ENCODE results near the gene AJAP1.

The AJAP1 gene

DNA sequence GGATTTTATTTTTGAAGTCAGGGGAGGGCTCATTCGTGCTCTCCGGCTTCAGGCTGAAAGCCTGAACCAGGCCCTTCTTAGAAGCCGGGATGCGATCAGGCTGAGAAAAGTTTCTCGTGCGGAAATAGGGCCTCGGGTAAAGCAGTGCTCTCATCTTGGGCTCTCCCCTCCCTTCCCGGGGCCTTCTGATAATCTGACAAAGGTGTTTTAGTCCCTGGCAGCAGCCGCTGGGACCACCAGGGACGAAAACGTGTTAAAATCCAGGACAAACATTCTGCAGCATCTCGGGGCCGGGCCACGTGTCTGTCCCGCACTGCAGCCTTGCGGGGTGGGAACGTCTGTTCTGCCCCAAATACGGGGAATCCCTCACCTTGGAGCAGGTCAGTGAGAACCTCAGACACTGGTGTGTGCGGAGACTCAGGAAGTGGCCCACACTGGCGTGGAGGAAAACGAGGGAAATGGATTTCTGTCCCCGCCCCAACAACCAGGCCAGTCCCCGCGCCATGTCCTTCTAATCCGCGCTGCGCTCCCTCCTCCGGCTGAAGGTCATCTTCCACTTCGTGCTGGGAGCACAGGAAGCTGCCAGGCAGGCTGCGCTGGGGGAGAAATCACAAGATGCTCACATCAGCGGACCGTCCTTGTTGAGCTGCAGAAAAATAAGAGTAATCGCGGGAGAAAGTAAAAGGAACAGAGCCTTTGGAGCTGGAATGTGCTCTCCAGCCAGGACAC lies 16.6 kb upstream of the AJAP1 start:
- no peak for DNase-seq
- TF ChIP-seq GATA1 (IDR thresholded peaks at IDR 0.05; ENCODE audit: low read depth, low read length) (no peak), POLR2A (IDR thresholded peaks at IDR 0.05; ENCODE audit: low read length) (no peak)

DNA sequence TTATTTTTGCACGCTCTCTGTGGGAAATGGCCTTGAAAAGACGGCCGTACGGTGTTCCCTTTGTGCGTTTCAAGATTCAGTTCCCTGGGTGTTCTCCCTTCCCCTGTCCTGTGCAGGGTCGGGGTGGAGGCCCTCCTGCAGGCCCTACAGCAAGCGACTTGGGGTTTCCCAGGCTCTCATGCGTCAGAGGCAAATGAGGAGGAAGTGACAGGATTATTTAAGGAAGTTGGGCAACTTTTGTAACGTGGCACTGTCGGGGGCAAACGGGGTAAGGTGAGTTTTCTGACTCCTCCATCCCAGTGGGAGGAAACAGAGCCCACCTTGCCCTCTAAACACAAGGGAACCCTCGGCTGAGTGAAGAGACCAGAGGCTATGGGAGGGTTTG lies 16.1 kb upstream of the AJAP1 start:
- TF ChIP-seq POLR2A (IDR thresholded peaks at IDR 0.05; ENCODE audit: low read length) (no peak), GATA1 (IDR thresholded peaks at IDR 0.05; ENCODE audit: low read depth, low read length) (no peak)
- no peak for DNase-seq

DNA sequence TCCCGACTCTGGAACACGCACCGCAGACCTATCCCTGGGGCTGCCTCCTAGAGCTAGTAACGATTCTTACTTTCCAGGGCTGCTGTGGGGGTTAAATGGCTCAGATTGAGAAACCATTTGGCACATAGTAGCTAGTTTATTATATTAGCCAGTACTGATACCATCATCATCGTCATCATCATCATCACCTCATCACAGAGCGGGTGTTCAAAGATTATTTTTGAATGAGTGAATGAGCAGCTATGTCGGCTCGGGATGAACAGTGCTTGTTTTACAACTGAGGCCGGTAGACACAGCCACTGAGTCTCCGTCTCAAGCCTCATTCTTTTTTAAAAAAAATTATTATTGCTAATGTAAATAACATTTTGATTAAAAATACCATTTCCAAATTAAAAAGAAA lies 13.5 kb upstream of the AJAP1 start:
- DNase-seq: no peak
- TF ChIP-seq POLR2A (IDR thresholded peaks at IDR 0.05; ENCODE audit: low read length): no peak
- no peak for TF ChIP-seq GATA1 (IDR thresholded peaks at IDR 0.05; ENCODE audit: low read depth, low read length)

DNA sequence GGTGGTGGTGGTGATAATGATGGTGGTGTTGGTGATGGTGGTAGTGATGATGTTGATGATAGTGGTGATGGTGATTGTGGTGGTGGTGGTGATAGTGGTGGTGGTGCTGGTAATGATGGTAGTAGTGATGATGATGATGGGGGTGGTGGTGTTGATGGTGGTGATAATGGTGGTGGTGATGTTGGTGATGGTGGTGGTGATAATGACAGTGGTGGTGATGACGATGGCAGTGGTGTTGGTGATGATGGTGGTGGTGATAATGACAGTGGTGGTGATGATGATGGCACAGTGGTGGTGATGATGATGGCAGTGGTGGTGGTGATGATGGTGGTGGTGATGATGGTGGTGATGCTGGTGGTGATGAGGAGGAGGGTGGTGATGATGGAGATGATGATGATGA lies 7.0 kb upstream of the AJAP1 start:
- DNase-seq: no peak
- TF ChIP-seq POLR2A (IDR thresholded peaks at IDR 0.05; ENCODE audit: low read length): no peak

DNA sequence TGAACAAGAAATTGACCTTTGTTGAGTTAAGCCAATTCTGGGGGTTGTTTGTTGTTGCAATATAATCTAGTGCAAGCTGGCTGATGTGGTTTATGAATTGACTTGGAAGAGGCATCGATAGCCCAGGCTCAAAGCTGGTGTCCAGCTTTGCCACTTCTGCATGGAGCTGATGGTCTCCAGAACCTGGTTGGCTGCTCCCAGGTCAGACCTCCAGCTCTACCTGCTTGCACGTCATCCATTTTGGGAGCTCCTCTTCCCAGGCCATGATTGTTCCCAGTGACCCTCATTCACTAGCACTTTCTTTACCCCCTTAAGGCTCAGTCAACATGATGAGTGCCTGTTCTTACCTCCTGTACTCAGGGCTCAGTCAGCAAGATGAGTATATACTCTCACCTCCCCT lies 5.8 kb upstream of the AJAP1 start:
- DNase-seq: no peak
- TF ChIP-seq POLR2A (IDR thresholded peaks at IDR 0.05; ENCODE audit: low read length) (no peak), GATA1 (IDR thresholded peaks at IDR 0.05; ENCODE audit: low read depth, low read length) (no peak)

DNA sequence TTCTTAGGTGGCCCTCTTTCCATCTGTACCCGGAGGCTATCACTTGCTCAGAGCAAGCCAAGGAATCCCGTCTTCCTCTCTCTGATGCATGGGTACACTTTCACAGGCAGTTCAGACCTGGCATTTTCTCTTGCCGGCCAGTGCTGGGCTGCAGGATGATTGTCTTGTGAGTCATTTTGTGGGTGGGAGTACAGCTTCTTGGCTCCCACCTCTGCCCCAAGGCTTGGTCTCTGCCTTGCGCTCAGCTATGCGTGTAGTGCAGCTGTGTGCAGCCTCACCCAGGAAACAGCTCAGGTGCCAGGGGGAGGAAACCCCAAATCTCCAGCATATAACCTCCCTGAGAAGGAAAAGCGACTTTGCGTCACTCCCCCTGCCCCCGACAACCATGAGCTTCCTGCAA lies 3.9 kb upstream of the AJAP1 start:
- TF ChIP-seq GATA1 (IDR thresholded peaks at IDR 0.05; ENCODE audit: low read depth, low read length) (no peak), POLR2A (IDR thresholded peaks at IDR 0.05; ENCODE audit: low read length) (no peak)
- DNase-seq: no peak

DNA sequence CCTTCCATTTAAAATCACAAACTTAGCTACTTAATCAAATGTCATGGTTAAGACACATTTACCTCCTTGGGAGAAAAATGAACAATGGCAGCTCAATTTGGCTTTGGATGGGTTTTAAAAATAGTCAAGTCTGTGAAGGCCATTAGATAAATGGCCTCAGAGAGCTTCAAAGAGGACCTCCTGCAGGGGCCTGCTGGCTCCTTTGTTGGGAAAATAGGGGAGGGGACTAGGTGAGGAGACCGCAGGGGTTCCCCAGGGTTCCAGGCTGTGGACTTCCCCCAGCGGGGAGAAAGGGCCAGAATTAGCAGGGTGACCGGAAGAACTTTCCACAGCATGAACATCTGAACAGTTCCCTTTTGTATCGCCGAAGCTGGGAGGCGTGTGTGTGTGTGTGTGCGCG lies 3.4 kb upstream of the AJAP1 start:
- TF ChIP-seq GATA1 (IDR thresholded peaks at IDR 0.05; ENCODE audit: low read depth, low read length): no peak
- no peak for TF ChIP-seq POLR2A (IDR thresholded peaks at IDR 0.05; ENCODE audit: low read length)

DNA sequence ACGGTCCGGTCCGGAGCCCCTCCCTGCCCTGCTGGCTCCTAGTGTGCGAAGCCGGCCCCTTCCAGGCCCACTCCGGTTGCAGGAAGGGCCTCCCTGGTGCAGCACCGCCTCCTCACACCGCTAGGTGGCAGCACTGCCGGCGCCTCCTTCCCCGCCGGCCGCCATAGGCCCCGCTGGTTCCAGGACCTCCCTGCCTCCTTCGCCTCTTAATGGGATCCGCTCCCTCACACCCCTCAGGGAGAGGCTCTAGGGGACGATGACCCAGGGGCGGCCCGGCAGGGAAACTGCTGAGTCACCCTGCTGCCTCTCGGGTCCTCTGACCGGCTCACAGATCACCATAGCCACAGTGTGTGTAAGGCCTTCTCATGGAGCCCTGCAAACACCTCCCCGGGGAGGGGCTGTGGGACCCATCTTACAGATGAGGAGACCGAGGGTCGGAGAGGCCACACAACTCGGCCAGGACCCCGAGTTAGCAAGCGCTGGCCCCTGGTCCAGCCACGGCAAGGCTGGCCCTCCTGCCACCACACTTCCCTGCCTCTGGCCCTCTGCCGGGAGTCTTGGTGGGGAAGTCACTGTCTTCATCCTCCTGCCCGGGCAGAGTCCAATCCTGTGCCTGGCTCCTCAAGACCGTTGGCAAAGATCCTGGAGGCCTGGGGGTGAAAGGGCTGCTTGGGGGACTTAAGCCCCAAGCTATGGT lies 1.6 kb upstream of the AJAP1 start:
- no peak for TF ChIP-seq GATA1 (IDR thresholded peaks at IDR 0.05; ENCODE audit: low read depth, low read length)
- no peak for TF ChIP-seq POLR2A (IDR thresholded peaks at IDR 0.05; ENCODE audit: low read length)
- peak; percentile 35 to 58 for DNase-seq

More for the DNA sequence above, 3.4 kb upstream of the AJAP1 start:
- no peak for DNase-seq

DNA sequence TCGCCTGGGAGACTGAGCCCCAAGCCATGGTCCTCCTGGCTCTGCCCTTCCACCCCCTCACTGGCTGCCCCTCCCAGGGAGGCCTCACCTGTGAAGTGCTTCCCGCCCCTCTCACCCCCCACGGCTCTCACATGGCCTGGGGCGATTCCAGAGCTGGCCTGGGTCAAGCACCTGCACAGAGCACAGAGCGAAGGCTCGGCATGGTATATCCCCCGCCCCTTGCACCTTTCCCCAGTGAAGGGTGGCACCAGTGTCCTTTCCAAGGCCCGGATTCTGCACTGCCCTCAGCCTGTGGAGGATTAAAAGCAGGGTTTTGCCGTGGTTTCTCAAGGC lies 1.1 kb upstream of the AJAP1 start:
- no peak for TF ChIP-seq GATA1 (IDR thresholded peaks at IDR 0.05; ENCODE audit: low read depth, low read length)
- no peak for TF ChIP-seq POLR2A (IDR thresholded peaks at IDR 0.05; ENCODE audit: low read length)
- DNase-seq: no peak

DNA sequence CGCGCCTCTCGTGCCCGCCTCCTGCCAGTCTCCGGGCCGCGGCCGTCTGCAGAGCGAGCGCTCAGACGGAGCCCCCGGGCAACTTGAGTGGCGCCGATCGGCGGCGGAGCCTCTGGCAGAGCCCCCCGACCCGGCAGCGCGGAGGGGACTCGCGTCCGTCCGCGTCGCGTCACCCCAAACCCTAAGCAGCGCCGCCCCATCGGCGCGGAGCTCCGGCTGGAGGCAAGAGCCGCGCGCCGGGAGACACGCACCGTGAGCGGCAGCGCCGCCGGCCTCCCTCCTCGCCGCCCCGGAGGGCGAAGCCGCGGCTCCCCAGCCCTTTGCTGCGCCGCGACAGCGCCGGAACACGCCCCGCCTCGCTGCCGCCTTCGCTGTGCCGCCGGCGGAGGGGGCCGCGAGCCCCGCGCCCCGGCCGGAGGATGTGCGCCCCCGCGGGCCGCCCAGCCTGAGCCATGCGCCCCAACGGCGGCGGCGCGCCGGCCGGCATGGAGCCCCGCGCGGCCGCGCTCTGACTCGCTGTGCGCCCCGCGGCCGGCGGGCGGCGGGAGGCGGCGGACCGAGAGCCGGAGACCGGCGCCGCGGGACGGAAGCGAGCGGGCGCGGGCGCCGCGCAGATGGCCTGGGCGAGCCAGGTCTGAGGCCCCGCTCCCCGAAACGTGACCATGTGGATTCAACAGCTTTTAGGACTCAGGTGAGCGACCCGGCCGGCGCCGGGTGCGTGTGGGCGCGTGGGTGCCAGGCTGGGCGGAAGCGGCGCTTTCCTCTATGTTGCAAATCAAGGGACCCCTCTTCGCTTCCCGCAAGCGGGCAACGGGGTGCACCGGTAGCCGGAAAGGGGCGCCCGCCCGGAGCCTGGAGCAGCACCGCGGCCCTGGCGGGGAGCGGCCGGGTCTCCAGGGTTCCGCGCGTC lies 610 bp downstream of the AJAP1 start:
- peak in 1 of 2 experiments; percentile 16 for DNase-seq
- no peak for TF ChIP-seq POLR2A (IDR thresholded peaks at IDR 0.05; ENCODE audit: low read length)
- TF ChIP-seq GATA1 (IDR thresholded peaks at IDR 0.05; ENCODE audit: low read depth, low read length): no peak

DNA sequence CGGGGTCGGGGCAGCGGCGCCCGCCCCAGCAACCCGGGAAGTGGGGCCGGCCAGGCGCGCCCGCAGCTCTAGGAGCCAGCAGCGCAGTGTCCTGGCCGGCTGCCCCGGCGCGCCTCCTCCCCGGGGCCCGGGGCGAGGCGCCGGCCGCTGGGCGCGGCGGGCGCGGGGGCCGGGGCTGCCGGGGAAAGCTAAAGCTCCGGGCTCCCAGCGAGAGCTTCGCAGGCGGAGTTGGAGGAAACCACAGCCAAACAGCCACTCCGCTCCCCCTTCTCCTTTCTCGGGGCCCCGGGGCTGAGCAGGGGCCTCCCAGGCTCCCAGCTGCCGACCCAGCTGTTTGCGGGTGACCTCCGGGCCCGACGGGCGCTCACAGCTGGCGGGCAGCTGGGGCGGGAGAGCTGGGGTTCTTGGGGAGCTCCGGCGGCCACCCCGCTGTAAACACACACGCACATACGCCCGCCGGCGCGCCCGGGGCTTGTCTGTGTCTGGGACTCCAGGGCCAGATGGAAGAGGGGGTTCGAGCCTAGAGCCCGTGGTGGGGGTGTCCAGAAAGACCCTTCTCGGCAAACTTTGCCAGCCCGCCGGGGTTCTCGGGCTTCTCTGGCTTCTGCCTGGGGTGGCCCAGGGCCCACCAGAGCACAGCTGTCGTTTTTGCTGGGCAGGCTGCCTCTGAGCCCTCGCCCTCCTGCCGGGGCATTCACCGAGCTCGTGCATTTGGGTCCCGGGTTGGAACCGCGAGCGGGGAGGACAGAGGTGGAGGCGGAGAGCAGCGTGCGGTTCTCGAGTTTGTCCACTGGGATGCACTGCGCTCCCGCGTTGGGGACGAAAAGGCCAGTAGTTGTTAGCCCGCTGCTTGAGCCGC lies 1.5 kb downstream of the AJAP1 start:
- DNase-seq: peak; percentile 9 to 12
- TF ChIP-seq GATA1 (IDR thresholded peaks at IDR 0.05; ENCODE audit: low read depth, low read length) (no peak), POLR2A (IDR thresholded peaks at IDR 0.05; ENCODE audit: low read length) (no peak)

DNA sequence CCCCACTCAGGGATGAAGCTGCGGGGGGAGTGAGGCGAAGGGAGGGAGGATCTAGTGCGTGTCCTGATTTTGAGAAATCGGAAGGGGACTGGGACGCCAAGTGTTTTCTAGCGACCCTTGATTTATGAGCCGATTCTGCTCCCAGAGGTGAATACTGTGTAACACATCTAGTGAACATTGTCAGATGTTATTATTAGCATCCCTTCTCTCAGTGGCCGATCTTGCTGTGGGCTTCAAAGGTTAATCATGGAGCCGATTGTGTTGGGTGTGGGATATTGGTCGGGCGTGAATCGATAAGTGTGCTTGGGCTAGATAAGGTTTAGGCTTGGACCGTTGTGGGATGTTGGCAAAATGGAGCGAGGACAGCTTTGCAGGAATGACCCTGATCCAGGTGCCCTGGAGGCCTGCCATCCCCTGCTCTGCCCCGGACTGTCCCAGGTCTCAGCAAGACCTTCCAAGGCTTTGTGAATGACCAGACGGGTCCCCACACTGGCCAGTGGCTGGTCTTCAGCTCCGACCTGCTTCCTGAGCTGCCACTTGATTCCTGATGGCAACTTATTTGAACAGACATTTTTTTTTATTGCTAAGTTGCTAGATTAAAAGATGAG lies 2.2 kb downstream of the AJAP1 start:
- no peak for DNase-seq
- TF ChIP-seq GATA1 (IDR thresholded peaks at IDR 0.05; ENCODE audit: low read depth, low read length) (no peak), POLR2A (IDR thresholded peaks at IDR 0.05; ENCODE audit: low read length) (no peak)

DNA sequence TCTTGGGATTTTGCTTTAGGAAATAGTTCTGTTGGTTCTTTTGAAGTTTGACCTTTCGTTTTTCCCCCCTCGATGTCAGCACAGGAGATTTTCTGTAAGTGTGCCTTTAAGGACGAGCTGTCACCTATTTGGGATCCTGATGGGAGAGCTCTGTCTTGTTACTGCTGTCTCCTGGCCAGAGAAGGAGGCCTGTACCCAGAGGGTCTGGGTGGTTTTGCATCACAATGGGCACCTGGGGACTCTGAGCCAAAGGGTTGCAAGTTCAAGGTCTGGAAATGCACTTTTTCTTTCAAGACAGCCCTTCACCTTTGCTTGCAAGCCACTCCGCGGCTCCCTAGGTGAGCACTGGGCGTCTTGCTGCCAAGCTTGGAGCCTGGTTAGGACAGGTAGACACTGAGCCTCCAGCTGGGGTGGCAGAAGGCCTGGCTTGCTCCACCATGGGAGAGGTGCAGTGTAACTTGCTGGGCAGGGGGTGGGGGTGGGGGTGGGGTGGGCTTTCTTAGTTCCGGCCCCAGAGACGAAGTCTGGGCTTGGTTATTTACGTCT lies 2.9 kb downstream of the AJAP1 start:
- DNase-seq: no peak
- TF ChIP-seq GATA1 (IDR thresholded peaks at IDR 0.05; ENCODE audit: low read depth, low read length) (no peak), POLR2A (IDR thresholded peaks at IDR 0.05; ENCODE audit: low read length) (no peak)
